ENCODE data around the gene BMP4. TPM values are rescaled to one million over a fixed set of nuclear protein-coding genes. Genes with fewer than 3 reads are reported as not detected.

Gene BMP4
- total RNA-seq, 4 donors from 2014 or later: 9.9 to 23.7 (median 15.4) TPM

DNA sequence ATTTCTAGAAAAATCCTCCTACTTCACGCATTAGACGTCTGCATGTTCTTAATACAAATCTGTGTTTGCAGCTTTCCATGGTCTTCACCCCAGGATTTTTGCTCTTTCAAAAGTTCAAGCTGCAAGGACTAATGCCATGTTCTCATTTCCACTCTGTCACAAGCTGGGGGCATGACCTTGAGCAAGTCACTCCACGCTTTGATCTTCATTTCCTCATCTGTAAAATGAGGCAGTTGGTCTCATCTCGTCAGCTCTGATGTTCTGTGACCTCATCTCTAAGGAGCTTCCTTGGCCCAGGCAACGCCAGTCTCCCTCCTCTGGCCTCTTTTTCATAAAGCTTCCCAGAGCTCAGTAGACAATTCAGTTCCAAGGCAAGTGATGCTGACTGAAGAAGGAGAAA is 18.8 kb upstream of the BMP4 start:
- H3K9me3 ChIP-seq: no peaks in the 10 kb centered on the region
- 90% methylated on average over 5 of the region's 5 CpGs for WGBS
- H3K27ac ChIP-seq: no peak overlapping the region
- no peak overlapping the region for H3K4me3 ChIP-seq
- no peaks in the 10 kb centered on the region for H3K36me3 ChIP-seq
- peaks cover 18% of the 10 kb centered on the region for H3K4me1 ChIP-seq
- H3K27me3 ChIP-seq: no peaks in the 10 kb centered on the region
- DNase-seq (ENCODE audit: low spot score in 2 of 2): no peak
- no peak for TF ChIP-seq POLR2A (IDR thresholded peaks at IDR 0.05)
- TF ChIP-seq, protein P1, sequence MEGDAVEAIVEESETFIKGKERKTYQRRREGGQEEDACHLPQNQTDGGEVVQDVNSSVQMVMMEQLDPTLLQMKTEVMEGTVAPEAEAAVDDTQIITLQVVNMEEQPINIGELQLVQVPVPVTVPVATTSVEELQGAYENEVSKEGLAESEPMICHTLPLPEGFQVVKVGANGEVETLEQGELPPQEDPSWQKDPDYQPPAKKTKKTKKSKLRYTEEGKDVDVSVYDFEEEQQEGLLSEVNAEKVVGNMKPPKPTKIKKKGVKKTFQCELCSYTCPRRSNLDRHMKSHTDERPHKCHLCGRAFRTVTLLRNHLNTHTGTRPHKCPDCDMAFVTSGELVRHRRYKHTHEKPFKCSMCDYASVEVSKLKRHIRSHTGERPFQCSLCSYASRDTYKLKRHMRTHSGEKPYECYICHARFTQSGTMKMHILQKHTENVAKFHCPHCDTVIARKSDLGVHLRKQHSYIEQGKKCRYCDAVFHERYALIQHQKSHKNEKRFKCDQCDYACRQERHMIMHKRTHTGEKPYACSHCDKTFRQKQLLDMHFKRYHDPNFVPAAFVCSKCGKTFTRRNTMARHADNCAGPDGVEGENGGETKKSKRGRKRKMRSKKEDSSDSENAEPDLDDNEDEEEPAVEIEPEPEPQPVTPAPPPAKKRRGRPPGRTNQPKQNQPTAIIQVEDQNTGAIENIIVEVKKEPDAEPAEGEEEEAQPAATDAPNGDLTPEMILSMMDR (IDR thresholded peaks at IDR 0.05): no peak
- TF ChIP-seq EP300 (IDR thresholded peaks at IDR 0.05): no peak

DNA sequence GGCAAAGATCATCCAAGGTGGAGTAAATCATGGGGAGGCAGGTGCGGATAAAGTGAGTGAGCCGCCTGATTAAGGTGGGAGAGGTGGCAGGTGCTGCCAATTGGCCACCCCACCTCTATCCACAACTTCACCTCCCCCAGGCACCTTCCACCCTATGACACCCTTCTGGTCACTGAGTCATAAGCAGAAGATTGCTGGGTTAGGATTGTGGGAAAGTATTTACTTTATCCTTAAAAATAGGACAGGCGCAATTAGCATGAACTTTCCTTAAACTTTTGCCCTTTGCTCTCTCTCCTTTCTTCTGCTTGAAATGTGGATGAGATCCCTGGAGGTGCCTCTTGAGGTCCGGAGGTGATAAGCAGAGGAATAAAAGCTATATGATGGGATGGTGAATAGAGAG is 14.9 kb upstream of the BMP4 start:
- DNase-seq (ENCODE audit: low spot score in 2 of 2): no peak
- Histone ChIP-seq H3K4me1 (no peaks in the 10 kb centered on the region), H3K27me3 (no peaks in the 10 kb centered on the region), H3K36me3 (no peaks in the 10 kb centered on the region), H3K9me3 (no peaks in the 10 kb centered on the region), H3K27ac (no peak overlapping the region), H3K4me3 (no peak overlapping the region)
- TF ChIP-seq EP300 (IDR thresholded peaks at IDR 0.05) (no peak), POLR2A (IDR thresholded peaks at IDR 0.05) (no peak), POLR2AphosphoS5 (IDR thresholded peaks at IDR 0.05) (no peak)
- TF ChIP-seq, protein P1 (IDR thresholded peaks at IDR 0.05): no peak
- WGBS: 88% methylated on average over 4 of the region's 4 CpGs

DNA sequence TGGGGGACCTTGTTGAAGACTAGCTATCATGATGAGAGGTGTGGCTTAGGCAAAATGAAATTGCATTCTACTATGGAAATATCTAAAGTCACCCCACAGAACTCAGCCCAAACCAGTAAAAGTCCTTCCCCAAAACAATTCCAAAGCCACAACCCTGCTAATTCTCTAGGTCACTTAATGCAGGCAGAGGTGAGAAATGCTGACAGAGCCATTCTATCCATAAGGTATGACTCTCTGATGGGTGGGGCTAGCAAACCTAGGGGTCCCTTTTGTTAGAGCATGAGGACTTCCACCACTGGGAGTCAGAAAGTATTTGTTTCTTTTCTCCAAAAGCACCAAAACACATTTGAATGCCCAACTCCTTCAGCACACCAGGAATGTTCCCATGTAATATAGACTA is 12.7 kb upstream of the BMP4 start:
- no peaks in the 10 kb centered on the region for H3K27me3 ChIP-seq
- no peak overlapping the region for H3K27ac ChIP-seq
- no peak overlapping the region for H3K4me3 ChIP-seq
- H3K36me3 ChIP-seq: no peaks in the 10 kb centered on the region
- DNase-seq (ENCODE audit: low spot score in 2 of 2): no peak
- H3K9me3 ChIP-seq: no peaks in the 10 kb centered on the region
- H3K4me1 ChIP-seq: no peaks in the 10 kb centered on the region
- TF ChIP-seq, protein P1 (IDR thresholded peaks at IDR 0.05): no peak
- no peak for TF ChIP-seq EP300 (IDR thresholded peaks at IDR 0.05)
- TF ChIP-seq POLR2A (IDR thresholded peaks at IDR 0.05): no peak
- no peak for TF ChIP-seq POLR2AphosphoS5 (IDR thresholded peaks at IDR 0.05)

DNA sequence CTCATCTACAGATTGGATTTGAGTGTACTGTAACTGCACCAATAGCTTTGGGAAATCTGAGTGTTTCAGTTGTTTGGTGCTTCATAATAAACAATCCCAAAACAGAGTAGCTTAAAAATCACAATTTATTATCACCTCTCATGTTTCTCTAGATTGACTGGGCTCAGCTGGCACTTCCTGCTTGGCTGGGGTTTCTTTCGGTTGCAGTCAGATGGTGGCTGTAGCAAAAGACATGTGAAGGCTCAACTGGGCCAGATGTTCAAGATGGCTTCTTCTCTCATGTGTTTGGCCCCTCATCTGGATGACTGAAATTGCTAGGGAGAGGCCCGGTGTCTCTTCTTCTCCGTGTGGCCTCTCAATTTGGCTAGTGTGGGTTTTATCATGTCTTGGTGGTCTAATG is 12.1 kb upstream of the BMP4 start:
- DNase-seq (ENCODE audit: low spot score in 2 of 2): no peak
- H3K4me3 ChIP-seq: no peak overlapping the region
- 85% methylated on average over 3 of the region's 3 CpGs for WGBS
- no peaks in the 10 kb centered on the region for H3K36me3 ChIP-seq
- peaks cover 3% of the 10 kb centered on the region for H3K4me1 ChIP-seq
- H3K27me3 ChIP-seq: no peaks in the 10 kb centered on the region
- H3K9me3 ChIP-seq: no peaks in the 10 kb centered on the region
- TF ChIP-seq POLR2A (IDR thresholded peaks at IDR 0.05): no peak
- TF ChIP-seq, protein P1 (IDR thresholded peaks at IDR 0.05): no peak
- no peak for TF ChIP-seq EP300 (IDR thresholded peaks at IDR 0.05)
- no peak for TF ChIP-seq POLR2AphosphoS5 (IDR thresholded peaks at IDR 0.05)
- no peak overlapping the region for H3K27ac ChIP-seq

DNA sequence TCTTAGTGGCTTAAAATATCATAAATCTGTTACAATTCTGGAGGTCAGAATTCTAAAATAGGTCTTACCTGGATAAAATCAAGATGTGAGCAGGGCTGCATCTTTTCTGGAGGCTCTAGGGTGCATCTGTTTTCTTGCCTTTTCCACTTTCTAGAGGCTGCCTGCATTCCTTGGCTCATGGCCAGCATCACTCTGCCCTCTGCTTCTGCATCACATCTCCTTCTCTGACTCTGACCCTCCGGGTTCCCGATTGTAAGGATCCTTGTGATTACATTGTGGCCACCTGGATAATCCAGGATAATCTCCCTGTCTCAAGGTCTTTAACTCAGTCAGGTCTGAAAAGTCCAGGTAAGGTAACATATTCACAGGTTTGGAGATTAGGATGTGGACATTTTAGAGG is 11.0 kb upstream of the BMP4 start:
- DNase-seq (ENCODE audit: low spot score in 2 of 2): no peak
- WGBS: 87% methylated on average over 2 of the region's 2 CpGs
- no peak overlapping the region for H3K27ac ChIP-seq

More for the DNA sequence above, 11.0 kb upstream of the BMP4 start:
- H3K36me3 ChIP-seq: no peaks in the 10 kb centered on the region
- H3K4me1 ChIP-seq: peaks cover 10% of the 10 kb centered on the region
- no peaks in the 10 kb centered on the region for H3K9me3 ChIP-seq
- no peaks in the 10 kb centered on the region for H3K27me3 ChIP-seq
- TF ChIP-seq, protein P1 (IDR thresholded peaks at IDR 0.05): no peak
- TF ChIP-seq EP300 (IDR thresholded peaks at IDR 0.05) (no peak), POLR2AphosphoS5 (IDR thresholded peaks at IDR 0.05) (no peak), POLR2A (IDR thresholded peaks at IDR 0.05) (no peak)
- no peak overlapping the region for H3K4me3 ChIP-seq

Data from suprapubic skin (tissue), 4 donors.